Frontal cortex (tissue), 4 donors: ENCODE measurements around the gene CDC16. TPM values are rescaled to one million over a fixed set of nuclear protein-coding genes. Genes with fewer than 3 reads are reported as not detected.

ENCODE experiments used
- DNase-seq, 2 donors: peaks; one replicate each; pipeline ENCODE4 v3.0.0; 2012; ENCODE audit warnings: low spot score in 2 of 2
- FAIRE-seq: peaks from 2 replicates; lab custom pipeline; 2012; peaks lifted over from hg19 to GRCh38; lab: Jason Lieb, UNC
- small RNA-seq: library from RNA; depleted of rRNA; stranded (forward); fragments of <200 nt; gene quantifications from one replicate; pipeline ENCODE3, GENCODE V24; 2014
- total RNA-seq: library from RNA; depleted of rRNA; stranded (reverse); fragments of >200 nt; gene quantifications from one replicate; pipeline ENCODE4 v1.2.3, GENCODE V29; 2014
- donor health status: control.
- donor health status: control.
- donor health status: control.

CDC16 gene
- total RNA-seq, 1 donor from 2014 or later, result 40.8 TPM

- DNase-seq (no peak), FAIRE-seq (no peak)
These were observed 85.4 kb downstream of the CDC16 start for GRCh38 chr13:114320065-114320464.

GRCh38 chr13:114321256-114321655, 86.6 kb downstream of the CDC16 start:
- no peak for DNase-seq
- FAIRE-seq, result no peak

Small RNA genes lying within 50 kb of the gene (small RNA-seq; reads per million reads assigned to genes)
- gene MIR4502, result not detected
- gene MIR548AR, result not detected

Other genes with a start within 250 kb of the CDC16 start
- 12.6 TPM for gene RASA3, start 102.3 kb upstream of the CDC16 start, total RNA-seq
- gene CFAP97D2, start 55.6 kb upstream of the CDC16 start, total RNA-seq, result not detected
- 43.6 TPM for gene UPF3A, start 46.7 kb downstream of the CDC16 start, total RNA-seq
- 7.7 TPM for gene CHAMP1, start 79.6 kb downstream of the CDC16 start, total RNA-seq